AG20443 (cell line): Measurements from ENCODE around the gene RAB6B.

Experiments used
- DNase-seq: peaks from one replicate; pipeline ENCODE4 v3.0.0; 2012; ENCODE audit warnings: low spot score, mixed read lengths

RAB6B gene

GRCh38 chr3:133835961-133836360 lies 59.7 kb downstream of the RAB6B start:
- DNase-seq, result no peak

GRCh38 chr3:133835418-133835743 lies 60.3 kb downstream of the RAB6B start:
- no peak for DNase-seq

DNA sequence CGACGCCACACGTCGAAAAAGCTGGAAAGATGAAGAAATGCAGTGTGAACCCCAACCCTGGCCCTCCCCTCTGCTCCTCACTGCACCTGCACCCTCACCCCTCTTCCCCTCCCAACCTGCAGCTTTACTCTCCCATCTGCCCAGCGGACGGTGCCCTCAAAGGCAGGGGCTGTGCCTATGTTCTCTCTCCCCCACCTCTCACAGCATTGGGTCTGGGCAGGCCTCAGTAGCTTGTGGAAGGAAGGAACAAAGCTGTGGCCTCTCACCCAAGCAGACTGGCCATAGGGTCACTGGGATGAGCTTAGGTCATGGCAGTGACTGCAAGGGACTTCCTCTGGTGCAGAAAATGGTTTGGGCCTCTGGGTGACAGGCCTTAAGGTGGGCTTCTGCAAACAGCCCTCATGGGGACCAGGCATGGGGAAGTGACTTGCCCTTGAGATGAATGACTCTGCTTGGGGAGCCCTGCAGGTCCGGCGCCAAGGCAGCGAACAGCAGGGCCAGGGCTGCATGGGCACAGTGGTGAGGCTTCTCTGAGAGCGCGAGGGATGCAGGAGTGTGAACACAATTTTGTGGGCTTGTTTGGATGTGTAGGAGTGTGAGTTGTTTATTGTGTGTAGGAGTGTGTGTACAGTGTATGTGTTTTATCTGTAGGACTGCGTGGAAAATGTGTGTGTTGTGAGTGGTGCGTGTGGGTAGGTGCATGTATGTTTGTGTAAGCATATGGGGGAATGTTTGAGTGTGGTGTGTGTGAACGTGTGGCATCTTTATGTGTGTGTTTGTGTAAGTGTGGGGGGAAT lies 60.9 kb downstream of the RAB6B start:
- no peak for DNase-seq

- DNase-seq, result no peak
Measured at GRCh38 chr3:133833880-133834620, 61.6 kb downstream of the RAB6B start.

- no peak for DNase-seq
Measured at GRCh38 chr3:133833267-133833666, 62.4 kb downstream of the RAB6B start.

DNA sequence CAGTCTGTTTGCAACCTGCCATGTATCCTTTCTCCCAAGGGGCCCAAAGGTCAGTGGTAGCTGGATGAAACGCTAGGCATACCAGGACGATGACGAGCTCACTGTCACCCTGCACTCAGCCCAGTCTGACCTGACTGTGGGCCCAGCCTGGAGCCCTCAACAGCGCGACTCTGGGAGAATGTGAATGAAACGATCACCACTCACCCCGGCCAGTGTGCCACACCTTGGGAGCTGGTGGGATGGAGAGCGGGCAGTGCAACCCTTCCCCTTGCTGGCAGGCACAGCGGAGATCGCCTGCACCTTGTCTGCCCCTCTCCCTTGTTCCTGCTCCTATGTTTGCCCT lies 62.9 kb downstream of the RAB6B start:
- DNase-seq, result no peak

GRCh38 chr3:133831966-133832801 lies 63.5 kb downstream of the RAB6B start:
- no peak for DNase-seq

DNA sequence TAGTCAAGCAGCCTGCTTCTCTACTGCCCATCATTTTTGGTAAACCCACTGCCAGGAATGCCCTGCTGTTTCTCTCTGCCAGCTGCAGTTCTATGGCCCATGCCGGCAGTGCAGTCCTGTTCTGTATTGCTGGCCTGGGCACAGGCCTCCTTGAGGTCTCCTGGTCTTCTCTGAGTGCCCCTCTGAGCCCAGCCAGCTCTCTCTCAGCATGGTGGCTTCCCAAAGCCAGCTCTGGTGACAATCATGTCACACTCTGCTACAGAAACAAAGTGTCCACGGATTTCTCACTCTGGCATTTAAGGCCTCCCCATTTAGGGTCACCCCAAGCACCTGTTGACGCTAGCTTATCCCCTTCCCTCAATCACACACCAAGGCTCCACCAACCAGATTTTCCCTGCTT lies 65.6 kb downstream of the RAB6B start:
- DNase-seq, result no peak

- DNase-seq, result no peak
Measured at GRCh38 chr3:133829310-133829707, 66.4 kb downstream of the RAB6B start.

- no peak for DNase-seq
Measured at GRCh38 chr3:133828576-133829309, 66.9 kb downstream of the RAB6B start.

- DNase-seq, result no peak
Measured at GRCh38 chr3:133827684-133828083, 68.0 kb downstream of the RAB6B start.

DNA sequence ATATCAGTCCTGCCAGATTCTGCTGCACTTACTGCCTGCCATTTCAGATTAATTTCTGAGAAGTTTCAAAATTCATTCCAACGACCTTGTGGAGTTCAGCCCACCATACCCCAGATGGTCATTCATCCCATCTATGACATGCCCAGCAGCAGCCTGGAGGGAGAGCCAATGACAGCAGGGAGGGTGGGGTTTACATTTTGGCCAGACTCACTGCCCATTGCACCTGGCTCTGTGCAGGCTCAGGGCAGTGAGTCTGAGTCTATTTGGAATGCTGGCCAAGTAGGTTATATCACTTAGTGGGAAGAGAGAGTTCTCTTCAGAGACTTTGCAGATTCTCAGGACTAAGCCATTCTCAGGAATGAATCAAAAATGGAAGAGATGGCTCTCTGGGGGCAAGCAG lies 68.5 kb downstream of the RAB6B start:
- DNase-seq, result no peak

- DNase-seq, result no peak
Measured at GRCh38 chr3:133825969-133826727, 69.5 kb downstream of the RAB6B start.

GRCh38 chr3:133824961-133825485 lies 70.7 kb downstream of the RAB6B start:
- DNase-seq, result no peak

GRCh38 chr3:133821767-133822638 lies 73.7 kb downstream of the RAB6B start:
- DNase-seq, result peak; percentile 46

DNA sequence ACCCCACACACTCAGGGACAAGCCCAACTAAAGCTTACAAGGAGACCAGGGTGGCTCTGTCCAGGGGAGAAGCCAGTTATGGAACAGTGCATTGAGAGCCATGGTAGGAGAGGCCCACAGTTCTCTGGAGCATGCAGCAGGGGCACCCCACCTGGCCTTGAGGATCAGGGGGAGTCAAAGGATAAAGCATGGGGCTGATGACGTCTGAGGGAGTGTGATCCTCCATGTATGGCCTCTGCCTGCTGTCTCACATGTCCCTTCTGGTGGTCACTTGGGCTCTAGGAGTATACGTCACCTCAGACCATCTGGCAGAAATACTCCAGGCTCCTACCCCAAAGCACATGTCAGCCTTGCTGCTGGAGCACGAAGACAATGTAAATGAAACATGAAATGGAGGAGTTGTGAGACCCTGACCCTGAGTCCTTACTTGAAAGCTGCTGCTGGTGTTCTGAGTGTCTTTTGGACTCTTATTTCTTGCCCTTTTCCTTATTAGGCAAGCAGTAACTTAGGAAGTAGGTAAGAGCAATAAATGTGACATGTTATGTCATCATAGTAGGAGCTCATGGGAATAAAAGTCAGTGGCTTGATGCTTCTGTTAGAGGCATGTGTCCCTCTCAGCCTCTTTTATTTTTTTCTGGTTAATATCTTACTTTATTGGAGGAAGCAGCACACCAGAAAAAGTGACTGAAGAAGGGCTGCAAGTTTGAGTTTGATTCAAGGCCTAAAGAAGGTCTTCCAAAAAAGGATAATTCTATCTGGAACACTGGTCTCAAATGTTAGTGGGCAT lies 74.6 kb downstream of the RAB6B start:
- DNase-seq, result no peak

DNA sequence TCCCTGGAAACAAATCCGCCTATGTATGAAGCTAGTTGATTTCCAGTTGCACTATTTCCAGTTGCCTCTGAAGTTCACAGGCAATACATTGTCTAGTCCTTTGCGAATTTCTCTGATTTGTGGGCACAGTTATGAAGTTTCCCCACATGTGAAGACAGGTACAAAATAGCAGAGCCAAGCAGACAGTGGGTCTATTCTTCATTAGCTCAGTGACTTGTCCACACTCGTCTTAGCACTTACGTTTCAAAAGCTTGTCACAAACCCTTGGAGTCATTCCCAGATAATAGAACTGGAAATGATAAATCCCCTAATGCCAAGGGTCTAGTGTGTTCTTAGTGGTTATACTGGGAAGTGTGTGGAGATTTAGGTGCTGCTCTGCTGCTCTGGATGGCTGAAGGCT lies 75.6 kb downstream of the RAB6B start:
- DNase-seq, result no peak

DNA sequence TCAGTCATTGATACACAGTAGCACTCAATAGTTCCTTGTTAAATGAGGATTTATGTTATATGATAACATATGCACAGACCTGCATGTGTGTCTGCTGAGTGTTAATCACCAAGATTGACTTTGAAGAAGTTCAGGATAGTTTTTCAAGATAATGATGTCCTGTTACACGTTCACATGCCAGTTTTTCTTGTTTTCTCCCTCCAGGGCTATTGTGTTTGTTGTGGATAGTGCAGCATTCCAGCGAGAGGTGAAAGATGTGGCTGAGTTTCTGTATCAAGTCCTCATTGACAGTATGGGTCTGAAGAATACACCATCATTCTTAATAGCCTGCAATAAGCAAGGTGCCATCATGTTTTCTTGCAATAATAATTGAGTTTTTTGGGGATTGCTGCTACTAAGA lies 80.3 kb downstream of the RAB6B start:
- no peak for DNase-seq

GRCh38 chr3:133812872-133813271 lies 82.8 kb downstream of the RAB6B start:
- peak; percentile 68 for DNase-seq
